Cardiac muscle cell (in vitro differentiated cells and primary cell): ENCODE measurements around the gene TMEM263. TPM values are rescaled to one million over a fixed set of nuclear protein-coding genes. Genes with fewer than 3 reads are reported as not detected.

Experiments used
- DNase-seq, 2 donors: peaks; one replicate each; pipeline versions ENCODE4 v3.0.0 to v3.0.0-alpha.2; 2010 to 2017; ENCODE audit warnings: low read depth in 1 of 2, low spot score in 1 of 2
- H3K27ac ChIP-seq: fragments of 200-600 bp; sonication (generic); 2 replicates; pipeline ENCODE4 v1.5.1; 2016
- H3K27me3 ChIP-seq: fragments of 200-600 bp; sonication (generic); 2 replicates; pipeline ENCODE4 v1.6.0; 2016; ENCODE audit warnings: control low read depth
- H3K36me3 ChIP-seq: fragments of 200-600 bp; sonication (generic); 2 replicates; pipeline ENCODE4 v1.5.1; 2016; ENCODE audit warnings: control low read depth
- H3K4me1 ChIP-seq: fragments of 200-600 bp; sonication (generic); 2 replicates; pipeline ENCODE4 v1.8.1; 2017; ENCODE audit warnings: low read depth, mild to moderate bottlenecking, mixed run types
- H3K4me3 ChIP-seq: fragments of 200-600 bp; sonication (generic); 2 replicates; pipeline ENCODE4 v1.5.1; 2016; ENCODE audit warnings: mild to moderate bottlenecking
- H3K9me3 ChIP-seq: fragments of 200-600 bp; sonication (generic); 2 replicates; pipeline ENCODE4 v1.5.1; 2017; ENCODE audit warnings: low read depth, mild to moderate bottlenecking, control low read depth
- polyA plus RNA-seq: library from polyadenylated mRNA; unstranded; fragments of >200 nt; fragmentation: Nextera tagmentation; extraction: Ambion mirVana; gene quantifications from 2 replicates; pipeline ENCODE4 v1.2.1, GENCODE V29; 2016
- total RNA-seq: library from RNA; depleted of rRNA; stranded (reverse); fragments of >200 nt; gene quantifications from 2 replicates; pipeline ENCODE4 v1.2.3, GENCODE V29; 2016
- TF ChIP-seq, protein P1 (sequence below): IDR thresholded peaks from 2 replicates; pipeline ENCODE4 v1.5.1; 2012; ENCODE audit warnings: low read depth, mild to moderate bottlenecking, low read length

The TMEM263 gene
- total and polyA plus RNA-seq, 2 experiments from 2014 or later = 77.8 to 87.4 TPM

DNA sequence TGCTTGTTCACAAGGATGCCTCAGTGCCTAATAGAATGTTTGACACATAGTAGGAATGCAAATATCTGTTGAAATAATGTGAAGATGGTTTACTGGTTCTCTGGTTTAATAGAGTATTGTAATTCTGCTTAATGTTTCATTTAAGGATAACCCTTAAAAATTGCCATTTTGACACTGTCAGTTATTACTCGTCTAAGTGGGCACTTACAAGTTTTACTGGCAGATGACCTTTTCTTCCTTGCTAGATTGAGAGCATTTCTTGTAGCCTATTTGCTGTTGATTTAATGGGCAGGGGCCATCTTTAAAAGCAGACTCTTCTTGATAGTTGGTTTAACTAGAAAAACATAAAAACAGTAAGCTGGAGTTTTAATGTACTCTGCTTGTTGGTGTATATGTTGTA, 1.9 kb downstream of the TMEM263 start:
- peak overlapping the region; percentile 91 for H3K4me3 ChIP-seq
- no peak for DNase-seq
- peak overlapping the region; percentile 99 for H3K27ac ChIP-seq

DNA sequence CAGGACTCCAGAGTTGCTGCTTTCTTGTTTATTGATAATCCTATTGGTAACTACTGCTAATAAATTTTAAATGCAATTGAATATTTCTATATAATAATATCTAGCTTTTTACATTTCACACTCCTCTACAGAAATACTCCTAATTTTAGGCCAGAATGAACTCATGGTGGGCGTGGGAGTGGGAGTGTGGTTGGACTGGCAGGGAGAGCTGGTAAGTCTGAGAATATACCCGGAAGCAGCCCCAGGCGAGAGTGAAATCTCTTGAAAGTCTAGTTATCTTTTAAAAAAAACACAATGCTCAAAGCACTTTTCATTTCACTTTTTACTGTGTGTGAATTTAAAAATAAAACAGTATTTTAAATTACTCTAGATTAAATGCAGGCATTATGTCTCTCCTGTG, 4.7 kb downstream of the TMEM263 start:
- Histone ChIP-seq H3K4me3 (no peak overlapping the region), H3K36me3 (no peaks in the 10 kb centered on the region), H3K9me3 (no peaks in the 10 kb centered on the region), H3K27me3 (no peaks in the 10 kb centered on the region), H3K27ac (peak overlapping the region; percentile 5), H3K4me1 (peaks cover 52% of the 10 kb centered on the region)
- no peak for DNase-seq
- TF ChIP-seq, protein P1, sequence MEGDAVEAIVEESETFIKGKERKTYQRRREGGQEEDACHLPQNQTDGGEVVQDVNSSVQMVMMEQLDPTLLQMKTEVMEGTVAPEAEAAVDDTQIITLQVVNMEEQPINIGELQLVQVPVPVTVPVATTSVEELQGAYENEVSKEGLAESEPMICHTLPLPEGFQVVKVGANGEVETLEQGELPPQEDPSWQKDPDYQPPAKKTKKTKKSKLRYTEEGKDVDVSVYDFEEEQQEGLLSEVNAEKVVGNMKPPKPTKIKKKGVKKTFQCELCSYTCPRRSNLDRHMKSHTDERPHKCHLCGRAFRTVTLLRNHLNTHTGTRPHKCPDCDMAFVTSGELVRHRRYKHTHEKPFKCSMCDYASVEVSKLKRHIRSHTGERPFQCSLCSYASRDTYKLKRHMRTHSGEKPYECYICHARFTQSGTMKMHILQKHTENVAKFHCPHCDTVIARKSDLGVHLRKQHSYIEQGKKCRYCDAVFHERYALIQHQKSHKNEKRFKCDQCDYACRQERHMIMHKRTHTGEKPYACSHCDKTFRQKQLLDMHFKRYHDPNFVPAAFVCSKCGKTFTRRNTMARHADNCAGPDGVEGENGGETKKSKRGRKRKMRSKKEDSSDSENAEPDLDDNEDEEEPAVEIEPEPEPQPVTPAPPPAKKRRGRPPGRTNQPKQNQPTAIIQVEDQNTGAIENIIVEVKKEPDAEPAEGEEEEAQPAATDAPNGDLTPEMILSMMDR = no peak

More for the DNA sequence above, 1.9 kb downstream of the TMEM263 start:
- no peaks in the 10 kb centered on the region for H3K9me3 ChIP-seq
- TF ChIP-seq, protein P1 = no peak
- no peaks in the 10 kb centered on the region for H3K36me3 ChIP-seq
- peaks cover 29% of the 10 kb centered on the region for H3K4me1 ChIP-seq
- no peaks in the 10 kb centered on the region for H3K27me3 ChIP-seq

DNA sequence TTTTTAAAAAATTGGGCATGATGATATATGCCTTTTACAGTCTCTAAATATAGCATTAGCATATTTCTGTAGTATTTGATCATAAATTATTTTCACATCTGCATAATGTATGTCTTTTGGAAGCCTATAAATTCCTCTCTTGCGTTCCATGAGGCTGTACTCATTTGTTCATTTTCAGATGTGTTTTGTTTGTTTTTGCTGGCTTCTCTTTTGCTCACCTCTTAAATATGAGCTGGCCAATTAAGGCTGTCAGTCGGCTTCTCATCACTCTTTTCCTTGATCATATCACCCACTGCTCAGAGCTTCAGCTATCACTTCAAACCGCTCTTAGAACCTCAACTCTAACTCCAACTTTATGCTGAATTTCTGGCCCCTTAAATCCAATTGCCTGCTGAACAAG, 6.6 kb downstream of the TMEM263 start:
- TF ChIP-seq, protein P1 = no peak
- no peak for DNase-seq
- no peaks in the 10 kb centered on the region for H3K27me3 ChIP-seq
- no peaks in the 10 kb centered on the region for H3K9me3 ChIP-seq
- H3K36me3 ChIP-seq = peaks cover 6% of the 10 kb centered on the region
- H3K27ac ChIP-seq = peak overlapping the region; percentile 71
- peak overlapping the region; percentile 9 for H3K4me3 ChIP-seq
- peaks cover 52% of the 10 kb centered on the region for H3K4me1 ChIP-seq

DNA sequence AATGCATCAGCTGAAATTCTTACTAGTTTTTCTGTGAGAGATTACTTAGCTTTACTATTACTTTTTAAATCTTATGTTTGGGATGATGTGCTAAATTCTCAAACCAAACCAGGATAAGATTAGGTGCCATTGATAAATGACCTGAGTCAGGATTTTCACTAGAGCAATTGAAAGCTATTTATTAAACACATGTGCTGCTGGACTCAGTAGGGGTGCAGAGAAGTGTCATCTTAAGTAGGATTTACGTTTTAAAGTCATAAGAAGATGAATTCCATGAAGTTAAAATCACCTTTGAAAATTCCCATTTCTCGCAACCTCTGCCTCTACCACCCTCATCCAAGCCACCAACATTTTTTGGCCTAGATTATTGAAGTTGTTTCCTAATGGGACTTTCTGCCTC, 8.8 kb downstream of the TMEM263 start:
- Histone ChIP-seq H3K4me3 (no peak overlapping the region), H3K27me3 (no peaks in the 10 kb centered on the region), H3K9me3 (no peaks in the 10 kb centered on the region), H3K27ac (no peak overlapping the region), H3K36me3 (peaks cover 18% of the 10 kb centered on the region), H3K4me1 (peaks cover 40% of the 10 kb centered on the region)
- no peak for DNase-seq
- TF ChIP-seq, protein P1 = no peak

DNA sequence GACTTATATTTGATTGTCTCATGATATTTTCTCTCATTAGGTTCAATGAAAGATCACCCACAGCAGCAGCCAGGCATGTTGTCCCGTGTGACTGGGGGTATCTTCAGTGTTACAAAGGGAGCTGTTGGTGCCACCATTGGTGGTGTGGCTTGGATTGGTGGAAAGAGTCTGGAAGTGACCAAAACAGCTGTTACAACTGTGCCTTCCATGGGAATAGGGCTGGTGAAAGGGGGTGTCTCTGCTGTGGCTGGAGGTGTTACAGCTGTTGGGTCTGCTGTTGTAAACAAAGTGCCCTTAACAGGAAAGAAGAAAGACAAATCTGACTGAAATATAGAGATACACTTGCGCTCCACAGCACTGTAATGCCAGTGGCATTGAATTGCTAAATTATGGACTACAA, 15.4 kb downstream of the TMEM263 start:
- H3K4me1 ChIP-seq = peaks cover 6% of the 10 kb centered on the region
- DNase-seq = no peak
- TF ChIP-seq, protein P1 = no peak
- H3K36me3 ChIP-seq = peaks cover 30% of the 10 kb centered on the region
- H3K27ac ChIP-seq = peak overlapping the region; percentile 46
- H3K9me3 ChIP-seq = no peaks in the 10 kb centered on the region
- no peak overlapping the region for H3K4me3 ChIP-seq
- H3K27me3 ChIP-seq = no peaks in the 10 kb centered on the region

DNA sequence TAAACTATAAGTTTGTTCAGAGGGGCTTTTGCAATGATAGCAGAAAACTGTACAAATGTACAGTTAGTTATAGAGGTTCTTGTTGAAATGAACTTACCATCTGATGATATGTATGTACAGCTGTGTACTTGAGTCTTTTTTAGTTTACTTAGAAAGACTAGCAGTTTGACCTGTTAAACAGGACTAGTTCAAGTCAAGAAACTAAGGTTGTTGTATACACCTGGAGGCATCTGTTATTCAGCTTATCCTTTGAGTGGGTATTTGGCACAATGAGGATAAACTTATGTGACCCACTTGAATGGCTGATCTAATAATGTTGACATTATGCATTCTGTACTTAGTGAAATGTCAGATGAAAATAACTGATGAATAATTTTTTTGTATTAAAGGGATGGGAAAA, 17.8 kb downstream of the TMEM263 start:
- TF ChIP-seq, protein P1 = no peak
- Histone ChIP-seq H3K9me3 (no peaks in the 10 kb centered on the region), H3K36me3 (peaks cover 17% of the 10 kb centered on the region), H3K27ac (peak overlapping the region; percentile 38), H3K27me3 (no peaks in the 10 kb centered on the region), H3K4me3 (no peak overlapping the region), H3K4me1 (peaks cover 31% of the 10 kb centered on the region)
- no peak for DNase-seq
